ENCODE data around the gene CDC6. TPM values are rescaled to one million over a fixed set of nuclear protein-coding genes. Genes with fewer than 3 reads are reported as not detected.

Gene CDC6
- total RNA-seq, 2 donors from 2014 or later = 8.5 to 40.8 TPM

DNA sequence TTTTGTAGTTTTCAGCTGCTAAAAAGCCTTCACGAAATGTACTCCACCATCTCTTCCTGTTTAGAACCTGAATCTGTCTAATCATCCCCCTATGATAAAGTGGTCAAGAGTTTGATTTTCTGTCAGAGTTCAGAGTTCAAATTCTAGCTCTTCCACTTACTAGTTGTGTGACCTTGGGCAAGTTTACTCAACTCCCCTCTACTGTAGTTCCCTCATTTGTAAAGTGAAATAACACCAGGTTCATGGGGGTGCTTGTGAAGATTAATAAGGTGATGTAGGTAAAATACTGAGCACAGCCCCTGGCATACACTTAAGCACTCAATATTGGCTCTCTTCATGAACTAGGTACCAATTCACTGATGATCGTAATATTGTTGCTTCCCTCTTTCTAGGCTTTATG, 1.2 kb upstream of the CDC6 start:
- H3K27ac ChIP-seq = no peak overlapping the region
- no peak overlapping the region for H3K4me3 ChIP-seq
- peaks cover 4% of the 10 kb centered on the region for H3K4me1 ChIP-seq
- no peak for DNase-seq
- H3K9me3 ChIP-seq = no peaks in the 10 kb centered on the region
- intact Hi-C loops (cut with DNase I) = no loop called here
- no peaks in the 10 kb centered on the region for H3K27me3 ChIP-seq
- H3K9ac ChIP-seq (ENCODE audit: low read depth in 2 of 2, low read length in 2 of 2) = no peak overlapping the region
- TF ChIP-seq, protein P1, sequence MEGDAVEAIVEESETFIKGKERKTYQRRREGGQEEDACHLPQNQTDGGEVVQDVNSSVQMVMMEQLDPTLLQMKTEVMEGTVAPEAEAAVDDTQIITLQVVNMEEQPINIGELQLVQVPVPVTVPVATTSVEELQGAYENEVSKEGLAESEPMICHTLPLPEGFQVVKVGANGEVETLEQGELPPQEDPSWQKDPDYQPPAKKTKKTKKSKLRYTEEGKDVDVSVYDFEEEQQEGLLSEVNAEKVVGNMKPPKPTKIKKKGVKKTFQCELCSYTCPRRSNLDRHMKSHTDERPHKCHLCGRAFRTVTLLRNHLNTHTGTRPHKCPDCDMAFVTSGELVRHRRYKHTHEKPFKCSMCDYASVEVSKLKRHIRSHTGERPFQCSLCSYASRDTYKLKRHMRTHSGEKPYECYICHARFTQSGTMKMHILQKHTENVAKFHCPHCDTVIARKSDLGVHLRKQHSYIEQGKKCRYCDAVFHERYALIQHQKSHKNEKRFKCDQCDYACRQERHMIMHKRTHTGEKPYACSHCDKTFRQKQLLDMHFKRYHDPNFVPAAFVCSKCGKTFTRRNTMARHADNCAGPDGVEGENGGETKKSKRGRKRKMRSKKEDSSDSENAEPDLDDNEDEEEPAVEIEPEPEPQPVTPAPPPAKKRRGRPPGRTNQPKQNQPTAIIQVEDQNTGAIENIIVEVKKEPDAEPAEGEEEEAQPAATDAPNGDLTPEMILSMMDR (IDR thresholded peaks at IDR 0.05) = no peak
- no peaks in the 10 kb centered on the region for H3K36me3 ChIP-seq

DNA sequence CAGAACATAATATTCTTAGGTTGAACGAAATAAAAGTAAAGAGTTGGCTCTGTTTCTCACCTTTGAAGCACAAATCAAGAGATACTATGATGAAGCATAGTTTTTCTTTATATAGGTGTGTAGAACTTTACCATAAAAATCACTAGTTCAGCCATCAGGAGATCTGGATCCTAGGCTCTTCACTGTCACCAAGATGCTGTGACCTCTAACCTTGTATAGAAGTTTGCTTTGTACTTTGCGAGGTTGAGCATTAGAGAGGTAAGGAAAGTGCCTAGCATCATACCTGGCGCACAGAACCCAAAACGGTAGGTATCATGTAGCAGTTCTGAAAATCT, 553 bp upstream of the CDC6 start:
- H3K36me3 ChIP-seq = no peaks in the 10 kb centered on the region
- H3K9ac ChIP-seq (ENCODE audit: low read depth in 2 of 2, low read length in 2 of 2) = peak overlapping the region in 1 of 2 donors; percentile 21
- no peak overlapping the region for H3K27ac ChIP-seq
- no peak overlapping the region for H3K4me3 ChIP-seq
- no peak for DNase-seq
- no peaks in the 10 kb centered on the region for H3K9me3 ChIP-seq
- intact Hi-C loops (cut with DNase I) = no loop called here
- TF ChIP-seq, protein P1 (IDR thresholded peaks at IDR 0.05) = no peak
- peaks cover 4% of the 10 kb centered on the region for H3K4me1 ChIP-seq
- H3K27me3 ChIP-seq = no peaks in the 10 kb centered on the region

DNA sequence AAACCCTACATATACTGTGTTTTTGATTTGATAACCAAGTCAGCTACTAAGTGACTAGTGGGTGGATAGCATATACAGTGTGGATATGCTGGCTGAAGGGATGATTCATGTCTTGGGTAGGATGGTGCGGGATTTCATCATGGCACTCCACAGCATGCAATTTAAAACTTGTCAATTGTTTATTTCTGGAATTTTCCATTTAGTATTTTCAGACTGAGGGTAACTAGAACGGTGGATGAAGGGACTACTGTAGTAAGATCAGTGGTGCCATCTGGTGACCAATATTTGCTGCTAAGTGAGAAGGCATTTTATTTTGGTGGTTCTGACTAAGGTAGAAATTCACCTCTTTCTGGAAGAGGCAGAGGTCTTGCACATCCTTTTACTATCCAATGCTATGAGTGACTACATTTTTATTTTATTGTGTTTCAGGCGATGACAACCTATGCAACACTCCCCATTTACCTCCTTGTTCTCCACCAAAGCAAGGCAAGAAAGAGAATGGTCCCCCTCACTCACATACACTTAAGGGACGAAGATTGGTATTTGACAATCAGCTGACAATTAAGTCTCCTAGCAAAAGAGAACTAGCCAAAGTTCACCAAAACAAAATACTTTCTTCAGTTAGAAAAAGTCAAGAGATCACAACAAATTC, 3.1 kb downstream of the CDC6 start:
- H3K4me3 ChIP-seq = no peak overlapping the region
- DNase-seq = peak; percentile 54
- H3K27ac ChIP-seq = no peak overlapping the region
- TF ChIP-seq, protein P1 (IDR thresholded peaks at IDR 0.05) = peak; percentile 57
- H3K9ac ChIP-seq (ENCODE audit: low read depth in 2 of 2, low read length in 2 of 2) = no peak overlapping the region
- H3K9me3 ChIP-seq = no peaks in the 10 kb centered on the region
- H3K36me3 ChIP-seq = no peaks in the 10 kb centered on the region
- no peaks in the 10 kb centered on the region for H3K27me3 ChIP-seq
- intact Hi-C loops (cut with DNase I) = loop anchor here (2.0 to 10.0 kb wide), 2 partner anchors 88 to 276 kb away; partner anchors contain the start of gene CSF3
- H3K4me1 ChIP-seq = no peaks in the 10 kb centered on the region

DNA sequence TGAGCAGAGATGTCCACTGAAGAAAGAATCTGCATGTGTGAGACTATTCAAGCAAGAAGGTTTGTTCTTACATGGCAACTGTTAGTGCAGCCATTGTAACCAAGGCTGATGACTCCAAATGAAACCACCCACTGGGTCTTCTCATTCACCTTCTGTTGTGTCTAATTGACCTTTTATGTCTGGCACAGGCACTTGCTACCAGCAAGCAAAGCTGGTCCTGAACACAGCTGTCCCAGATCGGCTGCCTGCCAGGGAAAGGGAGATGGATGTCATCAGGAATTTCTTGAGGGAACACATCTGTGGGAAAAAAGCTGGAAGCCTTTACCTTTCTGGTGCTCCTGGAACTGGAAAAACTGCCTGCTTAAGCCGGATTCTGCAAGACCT, 3.6 kb downstream of the CDC6 start:
- TF ChIP-seq, protein P1 (IDR thresholded peaks at IDR 0.05) = no peak
- H3K9ac ChIP-seq (ENCODE audit: low read depth in 2 of 2, low read length in 2 of 2) = no peak overlapping the region
- no peaks in the 10 kb centered on the region for H3K9me3 ChIP-seq
- no peaks in the 10 kb centered on the region for H3K27me3 ChIP-seq
- no peaks in the 10 kb centered on the region for H3K36me3 ChIP-seq
- no peak overlapping the region for H3K27ac ChIP-seq
- no peak for DNase-seq
- H3K4me3 ChIP-seq = no peak overlapping the region
- intact Hi-C loops (cut with DNase I) = loop anchor here (2.0 to 10.0 kb wide), 2 partner anchors 88 to 276 kb away; partner anchors contain the start of gene CSF3
- no peaks in the 10 kb centered on the region for H3K4me1 ChIP-seq

DNA sequence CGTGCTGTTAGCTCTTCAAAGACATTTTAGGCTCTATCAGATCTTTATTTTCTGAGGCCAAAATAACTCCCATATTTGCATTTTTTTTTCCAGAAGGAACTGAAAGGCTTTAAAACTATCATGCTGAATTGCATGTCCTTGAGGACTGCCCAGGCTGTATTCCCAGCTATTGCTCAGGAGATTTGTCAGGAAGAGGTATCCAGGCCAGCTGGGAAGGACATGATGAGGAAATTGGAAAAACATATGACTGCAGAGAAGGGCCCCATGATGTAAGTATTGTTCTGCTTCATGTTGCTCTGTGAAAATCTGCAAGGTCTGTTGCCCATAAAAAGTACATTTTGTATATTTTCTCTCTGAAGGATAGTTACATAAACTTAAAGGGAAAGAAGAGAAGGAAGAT, 5.7 kb downstream of the CDC6 start:
- H3K4me3 ChIP-seq = no peak overlapping the region
- no peaks in the 10 kb centered on the region for H3K9me3 ChIP-seq
- TF ChIP-seq, protein P1 (IDR thresholded peaks at IDR 0.05) = no peak
- DNase-seq = no peak
- H3K9ac ChIP-seq (ENCODE audit: low read depth in 2 of 2, low read length in 2 of 2) = no peak overlapping the region
- no peaks in the 10 kb centered on the region for H3K36me3 ChIP-seq
- no peaks in the 10 kb centered on the region for H3K27me3 ChIP-seq
- intact Hi-C loops (cut with DNase I) = loop anchor here (10.0 kb wide), 1 partner anchor 279 kb away; the partner anchor contains the start of gene CSF3
- H3K4me1 ChIP-seq = no peaks in the 10 kb centered on the region
- no peak overlapping the region for H3K27ac ChIP-seq

Measured in colonic mucosa (tissue), 4 donors.